ENCODE data around the gene GCNT2.
"Not testable (repeated sequence)": the region's sequence is repeated elsewhere in the genome, so short reads cannot be mapped to it uniquely, and the experiment has no call there.

Gene GCNT2

DNA sequence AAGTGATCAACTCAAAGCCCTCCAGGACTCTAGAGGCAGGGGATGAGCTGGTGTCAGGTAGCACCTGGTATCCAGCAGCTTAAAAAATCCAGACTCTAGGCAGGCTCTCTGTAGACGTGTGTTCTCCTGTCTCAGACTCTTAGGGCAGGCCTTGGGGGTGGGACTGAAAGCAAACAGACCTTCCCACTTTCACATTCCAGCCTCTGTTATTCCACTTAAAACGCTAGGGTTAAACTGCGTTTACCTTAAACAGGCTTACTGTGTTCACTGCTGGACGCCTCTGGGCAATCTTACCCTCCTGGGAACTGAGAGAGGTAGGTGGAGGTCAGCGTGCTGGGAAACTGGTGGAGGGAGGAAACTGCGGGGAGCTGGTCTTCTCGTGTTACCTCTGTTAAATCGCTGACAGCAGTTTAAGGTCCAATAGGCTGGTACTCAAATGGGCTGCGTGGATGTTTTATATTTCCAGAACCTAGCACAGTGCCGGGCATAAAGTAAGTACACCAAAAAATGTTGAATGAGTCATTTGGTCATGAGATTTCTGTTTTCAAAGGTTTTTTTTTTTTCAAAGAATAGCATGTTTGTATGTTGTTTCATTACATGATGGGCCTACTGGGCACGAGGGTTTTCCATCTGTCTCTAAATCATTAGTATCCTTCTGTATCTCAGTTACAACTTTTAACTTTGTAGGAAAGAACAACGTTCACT, at the start of gene GCNT2:
Gene GCNT2 (plus strand): TSS at position 248 of the 705 bp plus-strand sequence. CDS start 7,561 bp downstream, outside the sequence.
- DNase-seq (ENCODE audit: low spot score), result no peak

DNA sequence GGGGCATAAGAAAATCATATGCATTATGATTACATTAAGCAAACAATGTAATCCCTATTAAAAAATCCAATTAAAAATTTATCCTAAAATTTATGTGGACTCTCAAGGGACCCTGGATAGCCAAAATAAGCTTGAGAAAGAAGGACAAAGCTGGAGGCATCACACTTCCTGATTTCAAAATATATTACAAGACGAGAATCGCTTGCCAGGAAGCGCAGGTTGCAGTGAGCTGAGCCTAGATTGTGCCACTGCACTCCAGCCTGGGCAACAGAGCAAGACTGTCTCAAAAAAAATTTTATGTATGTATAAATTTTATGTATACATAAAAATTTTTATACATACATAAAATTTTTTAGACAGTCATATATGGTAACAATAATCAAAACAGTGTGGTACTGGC, 48.5 kb upstream of the GCNT2 start:
- no peak for DNase-seq (ENCODE audit: low spot score)

DNA sequence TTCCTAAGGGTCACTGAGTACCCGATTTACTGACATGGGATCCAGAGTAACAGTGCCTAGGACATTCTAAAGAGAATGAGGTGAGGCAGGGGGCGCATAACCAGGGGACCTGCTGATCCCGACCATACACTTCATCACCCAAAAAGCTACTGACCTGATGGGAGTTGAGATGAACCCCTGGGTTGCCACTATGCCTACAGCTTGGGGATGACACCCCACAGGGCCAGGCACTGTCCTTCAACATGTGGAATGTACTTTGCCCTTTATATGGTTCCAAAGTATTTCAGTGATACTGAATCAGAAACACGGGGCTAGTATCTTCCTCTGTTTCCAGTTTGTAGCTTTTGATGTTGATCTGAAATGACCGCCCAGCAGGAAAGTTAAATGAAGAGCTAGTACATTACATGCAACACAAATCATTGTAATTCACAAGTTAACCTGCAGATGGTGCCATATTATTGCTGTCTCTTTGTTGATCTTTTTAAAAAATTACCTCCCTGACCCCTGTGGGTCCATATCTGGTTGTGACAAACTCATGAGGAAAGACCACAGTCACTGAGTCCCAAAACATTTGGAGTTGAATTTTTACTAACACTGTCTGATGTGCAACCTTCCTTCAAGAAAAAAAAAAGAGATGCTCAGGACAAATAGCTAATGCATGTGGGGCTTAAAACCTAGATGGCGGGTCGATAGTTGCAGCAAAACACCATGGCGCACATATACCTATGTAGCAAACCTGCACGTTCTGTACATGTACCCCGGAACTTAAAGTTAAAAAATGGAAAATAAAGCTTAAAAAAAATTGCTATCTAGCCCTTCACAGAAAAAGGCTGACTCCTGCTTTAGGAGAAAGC, 42.7 kb upstream of the GCNT2 start:
- DNase-seq (ENCODE audit: low spot score), result peak; percentile 45

DNA sequence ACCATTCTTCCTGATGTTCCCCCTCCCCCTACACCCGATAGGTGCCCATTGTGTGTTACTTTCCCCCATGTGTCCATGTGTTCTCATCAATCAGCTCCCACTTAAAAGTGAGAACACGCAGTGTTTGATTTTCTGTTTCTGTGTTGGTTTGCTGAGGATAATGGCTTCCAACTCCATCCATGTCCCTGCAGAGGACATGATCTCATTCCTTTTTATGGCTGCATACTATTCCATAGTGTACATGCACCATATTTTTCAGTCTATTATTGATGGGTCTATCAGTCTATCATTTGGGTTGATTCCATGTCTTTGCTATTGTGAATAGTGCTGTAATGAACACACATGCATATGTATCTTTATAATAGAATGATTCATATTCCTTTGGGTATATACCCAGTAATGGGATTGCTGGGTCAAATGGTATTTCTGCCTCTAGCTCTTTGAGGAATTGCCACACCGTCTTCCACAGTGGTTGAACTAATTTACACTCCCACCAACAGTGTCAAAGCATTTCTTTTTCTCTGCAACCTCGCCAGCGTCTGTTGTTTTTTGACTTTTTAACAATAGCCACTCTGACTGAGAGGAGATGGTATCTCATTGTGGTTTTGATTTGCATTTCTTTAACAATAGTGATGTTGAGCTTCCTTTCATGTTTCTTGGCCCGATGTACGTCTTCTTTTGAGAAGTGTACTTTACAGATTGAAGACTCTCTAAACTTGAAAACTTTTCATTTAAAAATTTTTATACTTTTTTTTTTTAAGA, 41.0 kb upstream of the GCNT2 start:
- DNase-seq (ENCODE audit: low spot score), result no peak

DNA sequence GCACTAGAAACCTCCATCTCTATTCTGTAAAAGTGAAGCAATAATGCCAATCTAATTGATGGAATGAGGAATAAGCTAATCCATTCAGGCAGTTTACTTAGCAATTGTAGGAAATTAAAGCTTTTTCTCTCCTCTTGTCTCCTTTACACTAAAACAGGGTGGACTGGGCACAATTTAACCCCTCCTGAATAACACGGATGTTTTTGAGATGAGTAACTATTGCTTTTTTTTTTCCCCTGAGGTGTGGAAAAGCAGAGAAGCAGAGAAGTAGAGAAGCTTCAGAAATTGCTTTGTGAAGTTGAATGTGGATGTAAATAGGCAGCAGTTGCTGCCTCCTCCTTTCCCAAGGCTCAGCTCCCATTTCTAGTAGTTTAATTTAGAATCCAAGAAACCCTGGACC, 40.0 kb upstream of the GCNT2 start:
- DNase-seq (ENCODE audit: low spot score), result no peak

DNA sequence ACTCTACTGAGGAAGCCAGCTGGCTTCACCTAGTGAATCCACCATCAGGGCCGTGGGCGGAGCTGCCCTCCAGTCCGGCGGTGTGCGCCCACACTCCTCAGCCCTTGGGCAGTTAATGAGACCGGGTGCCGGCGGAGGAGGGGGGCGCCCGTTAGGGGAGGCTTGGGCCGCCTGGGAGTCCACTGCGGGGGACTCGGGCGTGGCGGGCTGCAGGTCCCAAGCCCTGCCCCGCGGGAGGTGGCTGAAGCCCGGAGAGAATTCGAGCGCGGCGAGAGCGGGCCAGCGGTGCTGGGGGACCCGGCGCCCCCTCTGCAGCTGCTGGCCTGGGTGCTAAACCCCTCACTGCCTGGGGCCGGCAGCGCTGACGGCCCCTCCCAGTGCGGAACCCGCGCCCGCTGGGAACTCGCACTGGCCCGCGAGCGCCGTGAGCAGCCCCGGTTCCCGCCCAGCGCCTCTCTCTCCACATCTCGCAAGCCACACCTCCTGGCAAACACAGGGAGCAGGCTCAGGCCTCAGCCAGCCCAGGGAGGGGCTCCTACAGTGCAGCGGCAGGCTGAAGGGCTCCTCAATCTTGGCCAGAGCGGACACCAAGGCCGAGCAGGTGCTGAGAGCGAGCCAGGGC, 38.4 kb upstream of the GCNT2 start:
- no peak for DNase-seq (ENCODE audit: low spot score)

DNA sequence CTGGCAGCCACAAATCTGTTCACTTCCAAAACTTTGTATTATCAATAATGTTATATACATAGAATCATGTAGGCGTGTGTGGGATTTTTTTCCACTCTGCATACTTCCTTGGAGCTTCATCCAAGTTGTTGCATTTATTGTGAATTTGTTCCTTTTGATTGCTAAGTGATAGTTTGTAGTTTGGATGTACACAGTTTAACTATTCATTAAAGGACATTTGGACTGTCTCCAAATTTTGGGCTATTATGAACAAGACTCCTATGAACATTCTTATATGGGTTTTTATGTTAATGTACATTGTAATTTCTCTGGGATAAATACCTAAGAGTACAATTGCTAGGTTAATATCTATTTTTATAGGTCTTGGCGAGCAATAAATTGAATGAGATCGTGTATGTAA, 36.2 kb upstream of the GCNT2 start:
- DNase-seq (ENCODE audit: low spot score), result no peak

DNA sequence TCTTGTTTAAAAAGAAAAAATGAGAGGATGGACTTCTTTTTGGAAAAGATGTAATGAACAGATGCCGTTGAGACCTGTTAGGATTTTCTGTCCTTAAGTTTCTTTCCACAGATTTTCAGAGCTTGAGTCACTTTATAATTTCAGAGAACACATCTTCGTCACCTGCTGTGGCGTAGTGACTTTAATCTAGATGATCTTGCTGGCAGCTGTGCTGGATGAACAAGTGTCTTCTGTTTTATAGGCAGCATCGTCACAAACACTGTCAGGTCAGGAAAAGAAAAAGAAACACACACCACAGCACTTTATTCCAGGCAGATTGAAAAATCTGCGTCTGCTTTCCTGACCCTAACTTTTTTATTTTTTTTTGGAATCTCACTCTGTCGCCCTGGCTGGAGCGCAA, 35.7 kb upstream of the GCNT2 start:
- DNase-seq (ENCODE audit: low spot score), result no peak

DNA sequence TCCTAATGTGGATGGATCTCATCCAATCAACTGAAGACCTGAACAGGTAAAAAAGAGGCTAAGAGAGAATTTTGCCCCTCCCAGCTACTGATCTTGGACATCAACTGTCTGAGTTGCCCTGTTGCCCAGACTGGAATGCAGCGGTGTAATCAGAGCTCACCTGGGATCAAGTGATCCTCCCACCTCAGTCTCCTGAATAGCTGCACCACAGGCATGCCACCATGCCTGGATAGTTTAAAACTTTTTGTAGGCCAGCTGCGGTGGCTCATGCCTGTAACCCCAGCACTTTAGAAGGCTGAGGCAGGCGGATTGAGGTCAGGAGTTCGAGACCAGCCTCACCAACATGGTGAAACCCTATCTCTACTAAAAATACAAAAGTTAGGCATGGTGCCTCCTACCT, 34.9 kb upstream of the GCNT2 start:
- DNase-seq (ENCODE audit: low spot score), result no peak

DNA sequence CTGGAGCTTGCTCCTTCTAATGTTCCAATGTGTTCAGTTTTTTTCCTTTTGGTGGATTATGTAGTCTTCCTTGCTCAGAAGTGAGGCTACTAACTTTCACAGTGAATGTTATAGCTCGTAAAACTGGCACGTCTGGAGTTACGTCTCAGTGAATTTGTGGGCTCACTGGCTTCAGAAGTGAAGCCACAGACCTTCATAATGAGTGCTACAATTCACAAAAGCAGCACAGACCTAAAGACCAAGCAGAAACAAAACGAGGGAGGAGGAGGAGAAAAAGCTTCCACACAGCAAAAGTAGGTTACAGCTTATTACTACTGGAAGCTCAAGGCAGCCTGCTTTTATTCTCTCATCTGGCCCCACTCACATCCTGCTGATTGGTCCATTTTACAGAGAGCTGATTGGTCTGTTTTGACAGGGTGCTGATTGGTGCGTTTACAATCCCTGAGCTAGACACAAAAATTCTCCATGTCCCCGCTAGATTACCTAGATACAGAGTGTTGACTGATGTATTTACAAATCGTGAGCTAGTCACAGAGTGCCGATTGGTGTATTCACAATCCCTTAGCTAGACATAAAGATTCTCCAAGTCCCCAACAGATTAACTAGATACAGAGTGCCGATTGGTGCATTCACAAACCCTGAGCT, 34.1 kb upstream of the GCNT2 start:
- DNase-seq (ENCODE audit: low spot score), result not testable (repeated sequence)

DNA sequence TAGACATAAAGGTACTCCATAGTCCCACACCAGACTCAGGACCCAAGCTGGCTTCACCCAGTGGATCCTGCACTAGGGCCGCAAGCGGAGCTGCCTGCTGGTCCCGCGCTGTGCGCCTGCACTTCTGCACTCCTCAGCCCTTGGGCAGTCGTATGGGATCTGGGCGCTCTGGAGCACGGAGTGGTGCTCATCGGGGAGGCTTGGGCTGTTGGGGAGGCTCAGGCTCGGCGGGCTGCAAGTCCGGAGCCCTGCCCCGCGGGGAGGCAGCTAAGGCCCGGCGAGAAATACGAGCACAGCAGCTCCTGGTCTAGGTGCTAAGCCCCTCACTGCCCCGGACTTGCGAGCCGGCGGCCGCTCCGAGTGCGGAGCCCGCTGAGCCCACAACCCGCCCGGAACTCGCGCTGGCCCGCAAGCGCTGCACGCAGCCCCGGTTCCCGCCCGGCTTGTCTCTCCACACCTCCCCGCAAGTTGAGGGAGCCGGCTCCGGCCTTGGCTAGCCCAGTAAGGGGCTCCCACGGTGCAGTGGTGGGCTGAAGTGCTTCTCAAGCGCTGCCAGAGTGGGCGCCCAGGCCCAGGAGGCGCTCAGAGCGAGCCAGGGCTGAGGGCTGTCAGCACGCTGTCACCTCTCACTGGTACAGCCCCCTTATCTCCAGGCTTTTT, 33.4 kb upstream of the GCNT2 start:
- DNase-seq (ENCODE audit: low spot score), result no peak

DNA sequence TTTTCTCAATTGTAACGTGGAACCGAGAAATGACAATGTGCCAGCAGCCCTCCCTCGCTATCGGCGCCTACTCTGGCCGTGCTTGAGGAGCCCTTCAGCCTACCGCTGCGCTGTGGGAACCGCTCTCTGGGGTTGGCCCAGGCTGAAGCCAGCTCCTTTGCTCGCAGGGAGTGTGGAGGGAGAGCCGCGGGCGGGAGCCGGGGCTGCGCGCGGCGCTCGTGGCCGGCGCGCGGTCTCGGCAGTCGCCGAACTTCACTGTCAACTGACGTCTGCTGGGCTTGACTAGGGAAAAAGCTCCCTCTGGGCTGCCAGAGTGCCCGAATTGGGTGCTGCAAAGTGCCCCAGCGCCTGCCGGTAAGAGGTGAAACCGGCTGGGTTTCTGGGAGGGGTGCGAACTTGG, 29.7 kb upstream of the GCNT2 start:
- no peak for DNase-seq (ENCODE audit: low spot score)

DNA sequence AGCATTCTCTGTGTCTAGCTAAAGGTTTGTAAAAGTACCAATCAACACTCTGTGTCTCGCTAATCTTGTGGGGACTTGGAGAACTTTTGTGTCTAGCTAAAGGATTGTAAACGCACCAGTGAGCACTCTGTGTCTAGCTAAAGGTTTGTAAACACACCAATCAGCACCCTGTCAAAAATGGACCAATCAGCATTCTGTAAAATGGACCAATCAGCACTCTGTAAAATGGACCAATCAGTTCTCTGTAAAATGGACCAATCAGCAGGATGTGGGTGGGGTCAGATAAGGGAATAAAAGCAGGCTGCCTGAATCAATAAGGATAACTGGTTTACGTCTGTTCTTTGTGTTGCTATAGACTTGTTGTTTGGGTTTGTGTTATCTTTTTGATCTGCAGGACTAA, 29.2 kb upstream of the GCNT2 start:
- not testable (repeated sequence) for DNase-seq (ENCODE audit: low spot score)

DNA sequence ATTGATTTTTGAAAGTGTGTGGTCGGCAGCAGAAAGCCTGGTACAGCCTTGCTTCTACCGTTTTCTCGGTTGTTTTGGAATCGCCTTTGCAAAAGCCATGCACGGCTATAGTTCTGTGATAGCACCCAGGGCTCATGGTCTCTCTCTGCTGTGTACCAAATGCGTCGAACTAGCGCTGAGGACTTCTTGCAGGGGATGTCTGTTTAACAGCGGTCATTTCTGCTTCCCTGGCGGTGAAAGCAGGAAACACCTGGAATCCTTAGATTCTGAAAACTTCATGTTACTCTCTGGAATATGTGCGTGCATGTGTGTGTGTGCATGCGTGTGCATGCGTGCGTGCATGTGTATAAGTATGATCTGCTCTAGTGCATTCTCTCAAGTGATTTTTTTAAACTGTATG, 26.1 kb upstream of the GCNT2 start:
- no peak for DNase-seq (ENCODE audit: low spot score)

DNA sequence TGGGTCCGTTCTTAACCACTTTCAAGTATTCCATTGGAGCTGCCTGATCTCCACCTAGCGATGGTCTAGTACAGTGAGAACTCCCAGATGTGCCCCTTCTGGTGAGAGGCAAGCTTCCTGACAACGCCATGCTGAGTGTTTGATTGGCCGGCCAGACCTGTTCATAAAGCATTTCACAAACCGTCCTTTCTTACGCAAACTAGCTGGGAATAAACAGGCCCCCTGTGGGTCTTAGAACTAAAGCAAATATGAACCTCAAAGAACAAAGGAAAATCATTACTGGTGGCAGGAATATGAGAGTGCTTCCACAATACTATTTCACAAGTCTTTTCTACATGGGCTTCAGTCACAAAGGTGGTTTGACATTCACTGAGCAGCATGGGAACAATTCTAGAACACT, 15.6 kb upstream of the GCNT2 start:
- no peak for DNase-seq (ENCODE audit: low spot score)

DNA sequence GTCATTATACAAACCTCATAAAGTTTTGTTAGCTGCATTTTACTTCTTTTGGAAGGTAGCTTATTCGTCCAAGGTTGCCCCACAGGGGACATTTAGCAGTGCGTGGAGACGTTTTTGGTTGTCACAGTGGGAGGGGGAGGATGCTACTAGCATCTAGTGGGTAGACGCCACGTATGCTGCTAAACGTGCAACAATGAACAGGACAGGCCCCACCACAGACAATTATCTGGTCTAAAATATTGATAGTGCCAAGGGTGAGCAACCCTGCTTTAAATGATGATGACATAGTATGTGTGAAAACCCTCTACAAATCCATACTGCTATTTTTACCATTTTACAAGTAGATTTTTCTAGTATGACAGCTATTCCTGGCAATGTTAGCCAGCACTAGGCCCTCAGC, 13.9 kb upstream of the GCNT2 start:
- no peak for DNase-seq (ENCODE audit: low spot score)

DNA sequence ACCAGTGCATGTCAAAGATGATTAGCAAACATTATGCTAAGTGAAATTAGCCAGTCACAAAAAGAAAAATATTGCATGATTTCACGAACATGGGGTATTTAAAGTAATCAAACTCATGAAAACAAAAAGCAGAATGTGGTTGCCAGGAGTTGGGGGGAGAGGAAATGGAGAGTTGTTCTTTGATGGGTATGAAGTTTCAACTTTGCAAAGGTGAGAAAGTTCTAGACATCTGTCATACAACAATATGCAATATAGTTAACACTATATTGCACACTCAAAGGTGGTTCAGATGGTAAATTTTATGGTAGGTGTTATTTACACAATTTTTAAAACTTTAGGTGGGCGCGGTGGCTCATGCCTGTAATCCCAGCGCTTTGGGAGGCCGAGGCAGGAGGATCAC, 13.4 kb upstream of the GCNT2 start:
- DNase-seq (ENCODE audit: low spot score), result no peak

DNA sequence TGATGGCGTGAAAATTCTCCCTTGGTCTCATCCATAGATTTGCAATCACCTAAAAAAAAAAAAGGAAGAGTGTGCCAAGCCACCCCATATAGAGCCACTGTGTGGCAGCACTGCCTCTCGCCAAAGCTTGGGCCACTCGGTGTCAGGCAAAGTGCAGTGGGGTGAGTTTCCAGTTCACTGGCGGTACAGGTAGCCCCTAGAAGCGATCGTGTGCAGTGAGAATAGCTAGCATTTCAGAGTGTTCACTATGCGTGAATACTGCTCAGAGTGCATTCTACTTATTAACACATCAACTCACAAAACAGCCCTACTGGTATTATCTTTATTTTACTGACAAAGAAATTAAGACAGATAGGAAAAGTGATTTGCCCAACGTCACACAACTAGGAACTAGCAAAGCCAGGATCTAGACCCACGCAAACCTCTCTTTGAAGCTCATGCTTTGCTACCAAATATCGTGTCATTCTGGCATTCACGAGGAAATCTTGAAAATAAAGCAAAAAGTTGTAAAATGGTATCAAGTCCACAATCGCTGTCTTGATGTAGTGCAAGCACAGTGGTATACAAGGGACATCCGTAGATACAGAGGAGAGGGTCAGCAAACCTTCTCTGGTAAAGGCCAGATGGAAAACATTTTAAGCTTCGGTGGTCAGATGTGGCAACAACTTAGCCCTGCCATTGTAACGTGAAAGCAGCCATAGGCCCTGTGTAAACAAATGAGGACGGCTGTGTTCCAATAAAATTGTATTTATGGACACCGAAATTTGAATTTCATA, 10.4 kb upstream of the GCNT2 start:
- peak; percentile 21 for DNase-seq (ENCODE audit: low spot score)

DNA sequence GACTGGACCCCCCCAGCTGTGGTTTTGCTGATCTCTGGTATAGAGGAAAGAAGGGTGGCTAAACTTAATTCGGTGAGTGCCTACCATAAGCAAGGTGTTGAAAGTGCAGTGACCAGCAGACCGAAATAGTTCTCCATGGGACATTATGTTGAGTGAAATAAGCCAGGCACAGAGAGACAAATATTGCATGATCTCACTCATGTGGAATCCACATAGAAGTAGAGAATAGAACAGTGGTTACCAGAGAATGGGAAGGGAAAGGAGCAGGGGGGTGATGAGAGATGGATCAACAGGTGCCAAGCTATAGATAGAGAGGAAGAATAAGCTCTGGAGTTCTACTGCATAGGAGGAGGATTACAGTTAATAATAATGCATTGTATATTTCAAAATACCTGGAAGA, 9.7 kb upstream of the GCNT2 start:
- DNase-seq (ENCODE audit: low spot score), result no peak

DNA sequence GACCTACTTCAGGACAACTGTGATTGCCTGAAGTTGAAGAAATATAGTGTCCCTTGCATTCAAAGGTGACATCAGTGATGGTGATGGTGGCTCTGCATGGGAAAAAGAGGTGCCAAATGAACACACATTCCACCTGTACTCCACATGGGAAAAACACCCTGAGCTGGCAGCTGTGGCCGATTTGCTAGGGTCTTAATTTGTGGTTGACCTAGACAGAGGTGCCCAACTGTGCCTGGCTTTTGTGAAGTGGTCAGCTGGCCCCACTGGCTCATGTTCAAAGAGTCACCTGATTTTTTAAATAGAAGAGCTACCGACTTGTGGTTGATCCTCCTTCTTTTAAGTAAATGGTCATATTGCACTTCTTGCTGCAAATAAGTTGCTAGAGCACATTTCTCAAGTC, 7.6 kb upstream of the GCNT2 start:
- no peak for DNase-seq (ENCODE audit: low spot score)
